K562 (cell line): ENCODE measurements around the gene NRP1. TPM values are rescaled to one million over a fixed set of nuclear protein-coding genes. Genes with fewer than 3 reads are reported as not detected.

Experiments
- ATAC-seq: fragments of 200-7000 bp; cut with Tn5 transposase; 3 replicates; pipeline ENCODE4 v1.9.1; 2020; ENCODE audit warnings: moderate library complexity
- BruUV-seq: library from RNA; stranded (reverse); fragments of 400-500 nt; replicated peaks from 2 replicates; lab custom pipeline; 2021; lab: Mats Ljungman, UMichigan
- CTCF ChIA-PET: fragments of 300-600 bp; formaldehyde crosslinking; extraction: SDS; loops from one replicate; lab custom pipeline; 2021; ENCODE audit warnings: low intra/inter-chr PET ratio; lab: Yijun Ruan, JAX
- POLR2A ChIA-PET: fragments of 300-600, 350-650 bp; sonication (Branson Sonifier 250); formaldehyde crosslinking; extraction: SDS; loops from one replicate; lab custom pipeline; 2021; ENCODE audit warnings: antibody characterized with exemption, inconsistent platforms; lab: Yijun Ruan, JAX
- DNase-seq, 4 experiments: peaks; one replicate each; pipeline versions ENCODE4 v3.0.0 to v3.0.0-alpha.2; 2011 to 2018; ENCODE audit warnings: low spot score in 3 of 4, mixed read lengths in 3 of 4; ENCODE audit errors: extremely low read depth in 1 of 4
- FAIRE-seq: peaks from 2 replicates; lab custom pipeline; 2011; peaks lifted over from hg19 to GRCh38; lab: Jason Lieb, UNC
- H2AFZ ChIP-seq: 2 replicates; pipeline ENCODE4 v1.6.0; 2011; ENCODE audit warnings: low read depth, low read length, control low read depth, inconsistent platforms
- H3K27ac ChIP-seq: fragments of 200-600 bp; 3 replicates; pipeline ENCODE4 v1.8.0; 2011; ENCODE audit warnings: low read depth, mild to moderate bottlenecking, control low read depth, inconsistent platforms, low read length, moderate library complexity, mixed read lengths; ENCODE audit errors: extremely low read depth
- H3K27me3 ChIP-seq, 2 experiments: fragments of 300-600 bp in 1 of 2; 2 replicates in 1 of 2; 3 replicates in 1 of 2; pipeline versions ENCODE4 v1.6.0 to v1.8.0; 2011; ENCODE audit warnings: inconsistent platforms in 2 of 2, low read length in 2 of 2, mild to moderate bottlenecking in 1 of 2, mixed read lengths in 1 of 2, moderate library complexity in 1 of 2; ENCODE audit not compliant: control insufficient read depth in 2 of 2, insufficient read depth in 2 of 2
- H3K36me3 ChIP-seq: fragments of 300-600 bp; 3 replicates; pipeline ENCODE4 v1.8.0; 2011; ENCODE audit warnings: mild to moderate bottlenecking, low read length, inconsistent platforms; ENCODE audit not compliant: control insufficient read depth, insufficient read depth
- H3K4me1 ChIP-seq, 2 experiments: fragments of 200-600 bp in 1 of 2; replicated peaks in 1 of 2; 2 replicates in 1 of 2; 3 replicates in 1 of 2; pipeline versions ENCODE4 v1.5.1 to v1.8.0; 2011; ENCODE audit warnings: inconsistent platforms in 2 of 2, low read length in 2 of 2, mild to moderate bottlenecking in 1 of 2, mixed read lengths in 1 of 2, moderate library complexity in 1 of 2; ENCODE audit not compliant: control insufficient read depth in 2 of 2, insufficient read depth in 2 of 2
- H3K4me2 ChIP-seq: 2 replicates; pipeline ENCODE4 v1.6.1; 2011; ENCODE audit warnings: low read length, control low read depth, inconsistent platforms, mixed read lengths; ENCODE audit not compliant: insufficient read depth
- H3K4me3 ChIP-seq: fragments of 200-600 bp; sonication (generic), shearing (Covaris generic); 2 replicates; pipeline ENCODE4 v1.5.1; 2016; ENCODE audit warnings: control low read depth, inconsistent platforms
- H3K79me2 ChIP-seq: fragments of 200-600 bp; 3 replicates; pipeline ENCODE4 v1.8.0; 2011; ENCODE audit warnings: low read length, inconsistent platforms; ENCODE audit not compliant: control insufficient read depth, insufficient read depth
- H3K9ac ChIP-seq, 2 experiments: 2 replicates each; pipeline versions ENCODE4 v1.6.0 to v1.6.1; 2011; ENCODE audit warnings: low read depth in 2 of 2, low read length in 2 of 2, control low read depth in 1 of 2, inconsistent platforms in 1 of 2, mild to moderate bottlenecking in 1 of 2, mixed read lengths in 1 of 2; ENCODE audit not compliant: insufficient read depth in 1 of 2
- H3K9me1 ChIP-seq: one replicate; pipeline ENCODE4 v1.6.0; 2011; ENCODE audit warnings: inconsistent platforms, mild to moderate bottlenecking, low read length, moderate library complexity; ENCODE audit not compliant: control insufficient read depth, insufficient read depth
- H3K9me3 ChIP-seq: replicated peaks from 2 replicates; pipeline ENCODE4 v1.5.1; 2011; ENCODE audit warnings: low read depth, low read length, inconsistent platforms; ENCODE audit not compliant: control insufficient read depth, insufficient read depth
- H4K20me1 ChIP-seq: replicated peaks from 2 replicates; pipeline ENCODE4 v1.6.1; 2011; ENCODE audit warnings: low read length, inconsistent platforms, mixed read lengths; ENCODE audit not compliant: control insufficient read depth, insufficient read depth
- FOXJ2 ChIP-seq: fragments of 200-800 bp; sonication (Bioruptor generic); IDR thresholded peaks from 2 replicates; pipeline ENCODE4 v1.6.1; 2016; ENCODE audit warnings: missing genetic modification characterization, missing compliant biosample characterization
- HLTF ChIP-seq: fragments of 450-650 bp; IDR thresholded peaks from 2 replicates; pipeline ENCODE4 v1.6.1; 2016
- NR4A1 ChIP-seq, 2 experiments: fragments of 250-450 bp in 1 of 2; fragments of 450-650 bp in 1 of 2; sonication (Bioruptor Pico) in 1 of 2; IDR thresholded peaks; 2 replicates each; pipeline versions ENCODE4 v1.4.0 to v1.6.1; 2016 to 2020; ENCODE audit warnings: mild to moderate bottlenecking in 2 of 2, missing compliant biosample characterization in 1 of 2, missing genetic modification characterization in 1 of 2, moderate library complexity in 1 of 2
- RBM17 ChIP-seq: fragments of 200-400 bp; formaldehyde crosslinking; IDR thresholded peaks from 2 replicates; pipeline ENCODE4 v1.6.1; 2017; ENCODE audit warnings: low read depth, mild to moderate bottlenecking, low read length, borderline replicate concordance
- SRF ChIP-seq, 2 experiments: fragments of 250-450, 450-650 bp in 1 of 2; sonication (Bioruptor Pico) in 1 of 2; sonication (generic) in 1 of 2; formaldehyde crosslinking; IDR thresholded peaks; 2 replicates each; pipeline versions ENCODE4 v1.5.0 to v1.5.1; 2020 to 2022; ENCODE audit warnings: mild to moderate bottlenecking in 1 of 2, missing genetic modification reagents in 1 of 2
- ZFPM2 ChIP-seq: fragments of 250-450 bp; sonication (Bioruptor Pico); IDR thresholded peaks from 2 replicates; pipeline ENCODE4 v1.5.1; 2022; ENCODE audit warnings: mild to moderate bottlenecking
- WGBS: fragments of 100-300 bp; shearing (Covaris generic); methylation state at CpG from one replicate; pipeline ENCODE4 v1.1.6; 2016; ENCODE audit warnings: low coverage, mixed read lengths; ENCODE audit not compliant: insufficient coverage; ENCODE audit errors: missing lambda C conversion rate; 5-methylcytosine and 5-hydroxymethylcytosine counted together
- in situ Hi-C: fragments of 300-500 bp; cut with MboI; formaldehyde crosslinking; loops from 4 replicates; pipeline ENCODE4 v1.15.0; 2018; ENCODE audit warnings: inconsistent platforms, mixed read lengths
- intact Hi-C: fragments of 100-400 bp; cut with micrococcal nuclease; formaldehyde crosslinking; loops from 2 replicates; pipeline ENCODE4 v1.14.2; 2022
- polyA plus RNA-seq, 8 experiments: library from polyadenylated mRNA; depleted of rRNA in 4 of 8; stranded (reverse) in 5 of 8; unstranded in 3 of 8; fragments of >200 nt; fragmentation: Nextera tagmentation in 2 of 8; fragmentation: Illumina TruSeq in 1 of 8; extraction: Ambion mirVana in 2 of 8; extraction: Trizol in 1 of 8; gene quantifications; 2 replicates each; pipeline versions ENCODE4 v1.2.1 to v1.2.3, GENCODE V29; 2011 to 2014; ENCODE audit warnings: inconsistent platforms in 1 of 8, missing spikeins in 1 of 8
- total RNA-seq, 7 experiments: library from RNA; depleted of rRNA in 6 of 7; stranded (reverse); fragments of >200 nt in 6 of 7; fragmentation: Illumina TruSeq in 2 of 7; extraction: Trizol in 2 of 7; gene quantifications; 2 replicates each; pipeline versions ENCODE4 v1.2.1 to v1.2.3, GENCODE V29; 2011 to 2021; ENCODE audit warnings: low replicate concordance in 1 of 7
- TF ChIP-seq, protein P1 (sequence below): sonication (generic); formaldehyde crosslinking; IDR thresholded peaks from 2 replicates; pipeline ENCODE4 v1.8.0; 2022; ENCODE audit warnings: missing genetic modification reagents, mild to moderate bottlenecking, borderline replicate concordance

Gene NRP1
- total and polyA plus RNA-seq, 9 of the 15 experiments (the other 6 are each of a cell fraction or from before 2014, with no cell fraction given): 0.01 to 0.38 (median 0.04) TPM; not detected in 5

DNA sequence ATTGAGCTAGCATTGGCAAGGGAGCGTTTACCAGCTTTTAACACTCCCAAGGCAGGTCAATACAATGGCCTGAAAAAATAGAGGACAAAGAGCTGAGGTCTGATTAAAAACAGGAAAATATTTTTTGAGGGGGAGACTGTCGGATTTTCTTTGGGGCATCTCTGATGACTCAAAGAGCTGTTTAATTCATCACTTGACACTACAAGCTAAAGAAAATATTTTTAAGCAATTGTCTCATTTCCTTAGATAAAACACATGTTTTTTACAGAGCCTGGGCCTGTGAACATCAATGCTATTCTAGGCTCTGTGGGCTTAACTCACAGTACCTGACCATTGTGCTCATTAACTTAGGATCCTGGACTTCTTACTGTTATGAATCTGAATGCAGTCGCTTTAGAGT lies 100.8 kb downstream of the NRP1 start:
- Histone ChIP-seq H3K4me3 (no peak overlapping the region), H3K9ac (no peak overlapping the region), H3K36me3 (no peaks in the 10 kb centered on the region), H3K9me1 (no peaks in the 10 kb centered on the region), H3K9me3 (no peaks in the 10 kb centered on the region), H4K20me1 (no peaks in the 10 kb centered on the region), H3K4me2 (no peak overlapping the region), H3K4me1 (no peaks in the 10 kb centered on the region), H3K27me3 (peaks cover 0 to 2% of the 10 kb centered on the region in 2 experiments; a peak in 1 of 5 replicates), H3K79me2 (no peaks in the 10 kb centered on the region), H2AFZ (no peak overlapping the region), H3K27ac (no peak overlapping the region)
- no peak for DNase-seq
- FAIRE-seq: no peak
- CTCF ChIA-PET: no interaction called here
- ATAC-seq: no peak
- in situ Hi-C loops (no loop called here), intact Hi-C loops (no loop called here)
- WGBS: 4% methylated on average over 3 of the region's 3 CpGs
- BruUV-seq: no TSS peak
- TF ChIP-seq FOXJ2 (tag) (no peak), HLTF (no peak), NR4A1 (CRISPR knock-in tag; IDR thresholded peaks at IDR 0.05) (no peak), NR4A1 (tag; IDR thresholded peaks at IDR 0.05) (no peak), RBM17 (no peak)
- POLR2A ChIA-PET: no interaction called here

DNA sequence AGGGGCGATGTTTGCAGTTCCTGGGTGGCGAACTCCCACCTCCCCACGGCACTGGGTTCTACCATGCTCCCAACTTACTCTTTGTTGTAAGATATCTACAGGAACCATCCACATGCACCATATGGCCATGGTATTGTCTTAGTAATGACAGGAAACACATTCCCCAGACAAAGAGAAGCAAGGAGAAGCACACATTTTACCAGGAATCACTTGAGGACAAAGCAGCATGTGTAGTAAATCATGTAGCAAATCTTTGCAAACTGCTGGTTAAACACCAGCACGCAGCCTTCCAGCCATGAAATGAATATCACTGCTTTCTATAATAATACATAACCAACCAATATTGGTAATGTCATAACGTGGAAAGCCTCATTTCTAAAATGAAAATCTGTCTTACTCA lies 101.2 kb downstream of the NRP1 start:
- H3K9ac ChIP-seq: no peak overlapping the region
- no peak for TF ChIP-seq ZFPM2 (CRISPR knock-in tag)
- TF ChIP-seq, protein P1, sequence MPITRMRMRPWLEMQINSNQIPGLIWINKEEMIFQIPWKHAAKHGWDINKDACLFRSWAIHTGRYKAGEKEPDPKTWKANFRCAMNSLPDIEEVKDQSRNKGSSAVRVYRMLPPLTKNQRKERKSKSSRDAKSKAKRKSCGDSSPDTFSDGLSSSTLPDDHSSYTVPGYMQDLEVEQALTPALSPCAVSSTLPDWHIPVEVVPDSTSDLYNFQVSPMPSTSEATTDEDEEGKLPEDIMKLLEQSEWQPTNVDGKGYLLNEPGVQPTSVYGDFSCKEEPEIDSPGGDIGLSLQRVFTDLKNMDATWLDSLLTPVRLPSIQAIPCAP (CRISPR knock-in tag): no peak
- no peak for TF ChIP-seq SRF (CRISPR knock-in tag; IDR thresholded peaks at IDR 0.05)

More for the DNA sequence above, 101.2 kb downstream of the NRP1 start:
- Histone ChIP-seq H3K9me1 (no peaks in the 10 kb centered on the region), H3K27me3 (peaks cover 0 to 2% of the 10 kb centered on the region in 2 experiments; a peak in 1 of 5 replicates), H4K20me1 (no peaks in the 10 kb centered on the region), H3K4me1 (no peaks in the 10 kb centered on the region), H3K4me2 (no peak overlapping the region), H2AFZ (no peak overlapping the region), H3K9me3 (no peaks in the 10 kb centered on the region), H3K79me2 (no peaks in the 10 kb centered on the region), H3K4me3 (no peak overlapping the region), H3K36me3 (no peaks in the 10 kb centered on the region), H3K27ac (no peak overlapping the region)
- ATAC-seq (no peak), DNase-seq (no peak), FAIRE-seq (no peak)
- no TSS peak for BruUV-seq
- WGBS: 1% methylated on average over 5 of the region's 5 CpGs
- intact Hi-C loops: no loop called here
- in situ Hi-C loops: no loop called here
- POLR2A ChIA-PET: no interaction called here
- CTCF ChIA-PET: no interaction called here
